ENCODE data around the gene RHBDD2. TPM values are rescaled to one million over a fixed set of nuclear protein-coding genes. Genes with fewer than 3 reads are reported as not detected.
A peak's percentile ranks its signal among the peaks of the same experiment; 100 is the strongest.

The RHBDD2 gene
- total RNA-seq, 1 donor from 2014 or later = 33.6 TPM

DNA sequence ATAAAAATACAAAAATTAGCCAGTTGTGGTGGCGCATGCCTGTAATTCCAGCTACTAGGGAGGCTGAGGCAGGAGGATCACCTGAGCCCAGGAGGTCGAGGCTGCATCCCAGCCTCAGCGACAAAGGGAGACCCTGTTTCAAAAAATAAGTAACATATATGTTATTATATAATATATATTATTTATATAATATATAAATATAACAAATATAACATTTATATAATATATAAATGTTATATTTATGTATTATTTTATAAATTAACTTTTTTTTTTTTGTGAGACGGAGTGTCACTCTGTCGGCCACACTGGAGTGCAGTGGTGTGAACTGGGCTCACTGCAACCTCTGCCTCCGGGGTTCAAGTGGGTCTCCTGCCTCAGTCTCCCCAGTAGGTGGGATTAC is 34.6 kb downstream of the RHBDD2 start:
- intact Hi-C loops (cut with DNase I) = no loop called here
- DNase-seq (ENCODE audit: low spot score) = no peak

DNA sequence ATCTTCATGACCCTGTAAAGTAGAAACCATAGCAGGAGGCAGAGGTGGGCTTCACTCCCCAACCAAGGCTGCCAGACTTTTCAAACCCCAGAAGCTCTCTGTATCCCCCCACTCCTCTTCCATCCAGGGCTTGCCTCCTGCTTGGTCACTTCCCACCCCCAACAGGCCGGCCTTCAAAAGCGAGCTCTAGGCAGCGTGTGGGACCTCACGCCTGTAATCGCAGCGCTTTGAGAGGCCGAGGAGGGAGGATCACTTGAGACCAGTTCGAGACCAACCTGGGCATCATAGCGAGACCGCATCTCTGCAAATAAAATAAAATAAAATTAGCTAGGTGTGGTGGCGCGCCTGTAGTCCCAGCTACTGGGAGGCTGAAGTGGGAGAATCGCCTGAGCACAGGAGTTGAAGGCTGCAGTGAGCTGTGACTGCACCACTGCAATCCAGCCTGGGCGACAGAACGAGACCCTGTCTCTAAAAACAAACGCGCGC is 35.4 kb downstream of the RHBDD2 start:
- no peak for DNase-seq (ENCODE audit: low spot score)
- intact Hi-C loops (cut with DNase I) = loop anchor here (2.0 kb wide), 1 partner anchor 35 kb away; the partner anchor contains the start of gene RHBDD2

DNA sequence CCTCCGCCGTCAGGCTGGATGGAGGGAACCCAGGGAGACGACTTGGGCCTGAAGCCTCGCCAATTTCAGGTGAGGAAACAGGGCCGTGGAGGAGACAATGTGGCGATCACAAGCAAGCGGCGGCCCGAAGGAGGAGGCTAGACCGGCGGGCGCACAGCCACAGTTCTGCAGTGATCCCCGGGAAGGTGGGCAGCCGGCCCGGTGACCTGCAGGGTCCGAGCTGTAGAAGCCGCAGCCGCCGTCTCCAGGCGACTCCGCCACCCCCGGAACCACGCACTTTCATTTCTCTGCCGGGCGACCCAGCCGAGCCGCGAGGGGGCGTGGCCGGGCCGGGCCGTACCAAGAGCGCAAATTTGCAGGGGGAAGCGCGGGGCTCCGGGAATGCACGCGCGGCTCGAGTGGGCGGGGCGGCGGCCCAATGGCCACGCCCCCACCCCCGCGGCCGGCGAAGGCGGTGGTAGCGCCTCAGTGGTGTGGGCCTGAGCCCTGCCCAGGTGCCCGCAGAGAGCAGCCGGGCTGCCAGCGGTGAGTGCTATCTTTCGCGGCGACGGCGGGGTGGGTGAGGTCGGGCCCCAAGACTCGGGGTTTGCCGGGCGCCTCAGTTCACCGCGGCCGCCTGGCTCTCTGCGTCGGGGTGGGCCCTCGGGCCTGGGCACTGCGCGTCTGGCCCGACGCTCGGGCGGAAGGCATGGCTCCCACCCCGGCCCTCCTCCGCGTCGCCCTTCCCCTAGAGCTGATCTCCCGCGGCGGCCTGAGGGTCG is 36.0 kb downstream of the RHBDD2 start, which contains the start of gene POR:
Gene POR (plus strand): TSS at position 501 of the 761 bp plus-strand sequence. CDS start 38,847 bp downstream, outside the sequence.
- peak; percentile 99 for DNase-seq (ENCODE audit: low spot score)
- intact Hi-C loops (cut with DNase I) = loop anchor here (2.0 to 5.0 kb wide), 2 partner anchors 36 to 52 kb away; partner anchors contain the start of gene RHBDD2

DNA sequence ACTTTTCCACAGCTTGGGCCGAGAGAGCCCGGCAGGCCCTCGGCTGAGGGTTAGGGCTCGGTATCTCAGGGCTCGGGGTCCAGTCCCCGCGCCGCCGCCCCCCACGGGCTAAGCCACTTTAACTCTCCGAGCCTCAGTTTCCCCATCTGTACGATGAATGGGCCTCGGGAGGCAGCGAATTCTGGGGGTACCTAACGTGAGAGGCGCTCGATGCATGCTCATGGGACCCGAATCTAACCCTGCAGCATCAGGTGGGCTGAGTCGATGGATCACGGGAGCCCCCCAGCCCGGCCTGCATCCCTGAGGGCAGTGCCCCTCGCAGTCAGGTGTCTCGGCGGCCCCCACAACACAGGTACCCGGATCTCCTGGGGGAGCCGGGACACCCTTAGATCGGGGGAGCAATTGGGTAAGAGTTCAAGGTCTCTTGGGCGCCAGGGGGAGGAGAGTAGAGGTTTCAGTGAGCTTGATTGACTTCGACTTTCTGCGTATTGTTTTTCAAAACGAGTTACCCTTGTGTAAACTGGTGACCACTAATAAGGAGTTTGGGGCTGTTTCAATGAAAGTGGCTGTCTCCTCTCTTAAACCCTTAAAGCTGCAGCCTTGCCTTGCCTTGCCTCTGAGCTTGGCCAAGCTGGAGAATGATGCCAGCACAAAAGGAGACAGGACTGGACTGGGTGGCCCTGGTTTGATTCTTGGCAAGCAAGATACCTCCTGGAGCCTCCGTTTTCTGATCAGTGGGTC is 36.8 kb downstream of the RHBDD2 start:
- intact Hi-C loops (cut with DNase I) = loop anchor here (2.0 to 5.0 kb wide), 2 partner anchors 37 to 52 kb away; partner anchors contain the start of gene RHBDD2
- DNase-seq (ENCODE audit: low spot score) = no peak

DNA sequence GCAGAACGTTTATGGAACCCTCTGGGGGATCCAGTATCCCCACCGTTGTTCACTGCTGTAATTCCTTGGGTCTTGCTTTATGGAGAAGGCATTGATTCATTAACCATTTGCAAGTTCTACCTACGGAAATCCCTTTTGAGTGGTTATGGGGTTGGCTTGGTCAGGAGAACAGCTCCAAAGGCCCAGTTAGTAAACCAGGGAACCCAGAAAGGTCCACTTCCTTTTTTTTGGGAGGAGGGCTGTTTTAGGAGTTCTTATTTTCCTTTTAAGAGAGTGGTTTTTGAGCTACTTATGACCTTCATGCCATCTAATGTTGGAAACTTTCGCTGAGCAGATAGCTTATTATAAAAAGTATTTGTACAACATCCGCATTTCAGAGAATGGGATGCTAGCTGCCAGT is 37.4 kb downstream of the RHBDD2 start:
- intact Hi-C loops (cut with DNase I) = loop anchor here (5.0 kb wide), 1 partner anchor 51 kb away; no protein-coding TSS in a partner anchor
- DNase-seq (ENCODE audit: low spot score) = no peak

DNA sequence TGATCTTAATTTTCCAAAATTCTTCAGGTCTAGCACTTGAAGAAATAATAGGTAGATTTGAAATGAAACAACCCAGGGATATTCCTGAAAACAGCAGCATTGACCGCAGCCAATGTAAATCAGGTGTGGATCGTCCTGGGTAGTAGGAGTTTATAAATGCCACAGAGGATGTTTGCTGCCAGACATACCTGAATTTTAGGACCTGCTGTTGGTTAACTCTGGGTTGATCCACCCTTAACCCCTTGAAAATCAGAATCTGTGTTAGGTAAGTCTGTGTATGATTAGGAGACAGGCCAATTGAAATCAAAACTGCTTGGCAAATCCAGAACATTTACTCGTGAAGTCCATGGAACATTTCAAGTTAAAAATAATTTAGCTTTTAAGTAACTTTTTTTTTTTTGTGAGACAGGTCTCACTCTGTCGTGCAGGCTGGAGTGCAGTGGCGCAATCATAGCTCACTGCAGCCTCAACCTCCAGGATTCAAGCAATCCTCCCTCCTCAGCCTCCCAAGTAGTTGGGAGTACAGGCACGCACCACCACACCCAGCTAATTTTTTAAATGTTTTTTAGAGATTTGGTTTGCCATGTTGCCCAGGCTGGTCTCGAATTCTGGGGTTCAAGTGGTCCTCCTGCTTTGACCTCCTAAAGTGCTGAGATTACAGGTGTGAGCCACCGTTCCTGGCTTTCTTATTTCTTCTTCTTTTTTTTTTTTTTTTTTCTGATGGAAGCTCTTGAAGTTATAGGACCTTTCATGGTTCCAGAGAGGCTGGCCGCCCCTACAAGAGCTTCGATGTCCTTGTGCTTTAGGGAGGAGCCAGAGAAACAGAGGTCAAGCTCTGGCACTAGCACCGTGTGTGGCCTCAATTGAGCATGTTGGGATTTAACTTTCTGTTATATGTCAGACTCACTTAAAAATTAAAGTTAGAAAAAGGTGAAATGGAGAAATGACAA is 38.1 kb downstream of the RHBDD2 start:
- no peak for DNase-seq (ENCODE audit: low spot score)
- intact Hi-C loops (cut with DNase I) = loop anchor here (5.0 kb wide), 1 partner anchor 50 kb away; no protein-coding TSS in a partner anchor

DNA sequence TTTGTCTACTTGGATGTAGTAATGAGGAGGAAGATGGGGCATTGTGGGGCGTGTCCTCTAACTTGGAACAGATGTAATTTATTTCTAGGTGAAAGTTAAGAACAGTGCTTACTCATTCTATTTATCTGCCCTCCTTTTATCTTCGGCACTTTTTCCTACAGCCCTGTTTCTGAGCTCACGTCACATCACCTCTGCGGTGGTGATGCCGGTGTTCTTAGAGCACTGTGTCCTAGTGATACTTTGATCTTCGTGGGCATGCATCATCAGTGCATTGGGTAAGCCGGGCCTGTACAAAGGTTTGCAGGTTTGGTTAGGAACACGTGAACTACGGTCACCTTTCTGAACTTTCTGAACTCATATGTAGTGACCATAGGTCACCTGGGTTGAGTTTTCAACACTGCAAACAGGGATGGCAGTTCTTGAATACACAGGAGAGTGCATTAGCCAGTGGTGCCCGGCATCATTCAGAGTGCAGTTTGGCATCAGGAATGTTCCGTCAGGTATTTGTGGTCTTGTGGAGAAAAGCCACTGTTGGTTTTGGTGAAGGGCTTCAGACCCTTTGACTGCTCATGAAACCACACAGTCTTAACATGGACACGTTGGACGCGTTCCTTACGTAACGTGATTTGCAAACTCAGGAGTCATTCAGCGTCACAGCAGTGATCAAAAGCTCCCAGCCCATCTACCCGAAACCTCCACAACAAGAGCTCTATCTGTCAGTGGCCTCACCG is 41.8 kb downstream of the RHBDD2 start:
- intact Hi-C loops (cut with DNase I) = no loop called here

DNA sequence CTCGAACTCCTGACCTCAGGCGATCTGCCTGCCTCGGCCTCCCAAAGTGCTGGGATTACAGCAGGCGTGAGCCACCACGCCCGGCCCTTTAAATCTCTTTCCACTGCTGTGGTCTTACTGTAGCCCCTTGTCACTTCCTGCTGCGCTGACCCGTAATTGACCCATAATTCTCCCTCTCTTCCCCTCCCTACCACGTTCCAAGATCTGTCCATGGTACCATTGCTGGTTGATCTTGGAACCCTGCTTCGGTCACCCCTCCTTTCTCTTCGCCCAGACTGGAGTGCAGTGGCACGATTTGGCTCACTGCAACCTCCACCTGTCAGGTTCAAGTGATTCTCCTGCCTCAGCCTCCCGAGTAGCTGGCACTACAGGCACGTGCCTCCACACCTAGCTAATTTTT is 42.6 kb downstream of the RHBDD2 start:
- intact Hi-C loops (cut with DNase I) = no loop called here
- DNase-seq (ENCODE audit: low spot score) = no peak

More for the DNA sequence above, 41.8 kb downstream of the RHBDD2 start:
- DNase-seq (ENCODE audit: low spot score) = no peak

DNA sequence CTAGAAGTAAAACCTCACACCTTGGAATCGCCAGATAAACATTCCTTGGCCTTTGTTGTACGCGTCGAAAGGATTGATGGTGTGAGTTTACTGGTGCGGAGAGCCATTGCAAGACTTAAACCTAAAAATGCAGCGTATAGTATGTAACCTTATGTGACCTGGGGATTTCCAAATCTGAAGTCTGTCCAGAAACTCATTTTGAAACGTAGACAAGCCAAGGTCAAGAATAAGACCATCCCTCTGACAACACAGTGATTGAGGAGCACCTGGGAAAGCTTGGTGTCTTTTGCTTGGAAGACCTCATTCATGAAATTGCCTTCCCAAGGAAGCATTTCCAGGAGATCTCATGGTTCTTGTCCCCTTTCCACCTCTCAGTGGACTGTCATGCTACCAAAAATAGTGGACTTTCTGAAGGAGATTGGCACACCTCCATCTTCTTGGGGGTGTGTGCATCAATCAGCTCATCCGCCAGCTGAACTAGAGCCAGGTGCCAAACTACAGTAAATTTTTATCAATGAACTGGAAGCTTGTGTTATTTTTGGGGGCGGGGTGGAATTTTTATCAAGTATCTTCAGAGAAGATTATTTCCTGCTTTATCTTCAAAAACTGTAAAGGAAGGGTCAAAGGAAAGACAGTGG is 44.3 kb downstream of the RHBDD2 start:
- intact Hi-C loops (cut with DNase I) = no loop called here
- no peak for DNase-seq (ENCODE audit: low spot score)

DNA sequence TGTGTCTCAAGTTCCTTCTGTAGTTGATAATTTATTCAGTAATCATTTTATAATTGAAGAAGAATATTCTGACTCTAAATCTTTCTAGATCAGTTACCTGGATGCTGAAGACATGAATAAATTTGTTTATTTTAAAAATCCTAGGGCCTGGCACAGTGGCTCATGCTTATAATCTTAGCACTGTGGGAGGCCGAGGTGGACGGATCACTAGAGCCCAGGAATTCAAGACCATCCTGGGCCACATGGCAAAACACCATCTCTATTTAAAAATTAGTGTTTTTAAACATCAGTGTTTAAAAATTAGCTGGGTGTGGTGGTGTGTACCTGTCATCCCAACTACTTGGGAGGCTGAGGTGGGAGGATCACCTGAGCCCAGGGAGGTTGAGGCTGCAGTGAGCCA is 45.4 kb downstream of the RHBDD2 start:
- intact Hi-C loops (cut with DNase I) = no loop called here
- DNase-seq (ENCODE audit: low spot score) = no peak

DNA sequence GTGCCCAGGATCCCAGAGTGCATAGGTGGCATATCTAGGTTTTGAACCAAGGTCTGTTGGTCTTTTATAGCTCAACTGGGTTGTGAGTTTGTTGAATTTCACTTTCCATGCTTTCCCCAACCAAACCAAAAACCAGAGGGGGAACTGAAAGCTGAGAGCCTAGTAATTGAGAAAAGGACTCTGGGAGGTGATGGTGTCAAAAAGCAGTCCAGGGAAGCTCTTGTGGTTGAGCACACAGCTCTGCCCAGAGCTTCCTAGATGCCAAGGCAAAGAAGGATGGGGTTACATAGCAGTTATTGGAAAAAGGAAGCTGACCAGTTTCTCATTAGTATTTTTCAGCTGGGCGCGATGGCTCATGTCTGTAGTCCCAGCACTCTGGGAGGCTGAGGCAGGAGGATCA is 46.1 kb downstream of the RHBDD2 start:
- intact Hi-C loops (cut with DNase I) = no loop called here
- no peak for DNase-seq (ENCODE audit: low spot score)

DNA sequence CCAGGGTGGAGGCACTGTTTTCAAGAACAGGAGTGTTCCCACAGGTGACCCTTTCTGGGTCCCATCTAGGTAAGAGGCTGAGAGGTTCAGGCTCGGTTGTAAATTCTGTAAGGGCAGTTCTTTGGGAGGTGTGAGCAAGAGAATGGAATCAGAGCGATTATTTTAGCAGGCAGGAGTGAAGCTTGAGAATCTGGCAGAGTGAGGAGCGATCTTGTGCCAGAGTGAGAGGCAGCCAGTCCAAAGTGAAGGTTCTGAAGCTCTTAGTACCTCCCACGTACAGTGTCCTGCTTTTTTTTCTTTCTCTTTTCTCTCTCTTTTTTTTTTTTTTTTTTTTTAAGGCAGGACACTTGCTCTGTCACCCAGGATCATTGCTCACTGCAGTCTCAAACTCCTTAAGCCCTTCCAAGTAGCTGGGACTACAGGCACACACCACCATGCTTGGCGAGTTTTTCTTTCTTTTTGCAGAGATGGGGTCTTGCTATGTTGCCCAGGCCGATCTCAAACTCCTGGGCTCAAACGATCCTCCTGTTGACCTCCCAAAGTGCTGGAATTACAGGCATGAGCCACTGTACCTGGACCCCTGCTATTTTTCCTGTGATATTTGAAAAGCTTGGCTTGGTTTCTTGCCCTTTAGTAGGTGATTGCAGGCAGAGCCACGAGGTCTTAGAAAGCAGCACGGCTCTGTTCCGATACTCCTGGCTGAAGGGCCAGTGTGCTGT is 47.0 kb downstream of the RHBDD2 start:
- intact Hi-C loops (cut with DNase I) = no loop called here
- DNase-seq (ENCODE audit: low spot score) = no peak

DNA sequence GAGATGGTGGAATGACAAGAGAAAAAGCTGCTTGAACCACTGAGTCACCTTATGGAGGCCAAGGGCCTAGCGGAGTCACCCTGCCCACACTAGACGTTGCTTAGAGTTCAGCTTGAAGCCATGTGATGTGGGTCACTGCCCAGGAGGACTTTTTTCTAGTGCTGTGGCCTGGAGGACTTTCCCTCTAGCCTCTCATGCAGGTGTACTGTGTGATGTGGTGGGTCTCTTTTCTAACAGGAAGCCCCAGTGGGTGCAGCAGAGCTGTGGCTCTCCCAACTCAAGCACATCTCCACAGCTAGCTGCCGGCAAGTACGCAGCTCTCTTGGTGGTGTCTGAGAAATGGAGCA is 49.7 kb downstream of the RHBDD2 start:
- DNase-seq (ENCODE audit: low spot score) = no peak
- intact Hi-C loops (cut with DNase I) = no loop called here

DNA sequence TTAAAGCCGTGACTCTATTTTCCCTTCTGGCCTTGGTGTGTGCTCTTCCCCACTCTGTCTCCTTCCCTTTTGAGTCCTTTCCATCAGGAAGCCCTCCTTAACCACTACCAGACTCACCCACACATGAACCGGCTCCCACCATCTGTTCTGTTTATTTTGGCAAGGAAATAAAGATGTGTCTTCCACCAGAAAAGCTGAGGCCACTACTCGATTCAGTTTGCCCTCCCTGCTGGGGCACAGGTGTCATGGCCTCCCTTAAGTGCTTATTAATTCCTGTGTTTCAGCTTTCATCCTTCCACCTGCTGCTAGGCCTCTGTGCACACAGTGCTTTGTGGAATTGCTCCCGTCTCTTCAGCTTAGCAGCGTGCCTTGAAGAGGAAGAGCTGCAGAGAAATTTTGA is 52.8 kb downstream of the RHBDD2 start:
- DNase-seq (ENCODE audit: low spot score) = no peak
- intact Hi-C loops (cut with DNase I) = no loop called here

DNA sequence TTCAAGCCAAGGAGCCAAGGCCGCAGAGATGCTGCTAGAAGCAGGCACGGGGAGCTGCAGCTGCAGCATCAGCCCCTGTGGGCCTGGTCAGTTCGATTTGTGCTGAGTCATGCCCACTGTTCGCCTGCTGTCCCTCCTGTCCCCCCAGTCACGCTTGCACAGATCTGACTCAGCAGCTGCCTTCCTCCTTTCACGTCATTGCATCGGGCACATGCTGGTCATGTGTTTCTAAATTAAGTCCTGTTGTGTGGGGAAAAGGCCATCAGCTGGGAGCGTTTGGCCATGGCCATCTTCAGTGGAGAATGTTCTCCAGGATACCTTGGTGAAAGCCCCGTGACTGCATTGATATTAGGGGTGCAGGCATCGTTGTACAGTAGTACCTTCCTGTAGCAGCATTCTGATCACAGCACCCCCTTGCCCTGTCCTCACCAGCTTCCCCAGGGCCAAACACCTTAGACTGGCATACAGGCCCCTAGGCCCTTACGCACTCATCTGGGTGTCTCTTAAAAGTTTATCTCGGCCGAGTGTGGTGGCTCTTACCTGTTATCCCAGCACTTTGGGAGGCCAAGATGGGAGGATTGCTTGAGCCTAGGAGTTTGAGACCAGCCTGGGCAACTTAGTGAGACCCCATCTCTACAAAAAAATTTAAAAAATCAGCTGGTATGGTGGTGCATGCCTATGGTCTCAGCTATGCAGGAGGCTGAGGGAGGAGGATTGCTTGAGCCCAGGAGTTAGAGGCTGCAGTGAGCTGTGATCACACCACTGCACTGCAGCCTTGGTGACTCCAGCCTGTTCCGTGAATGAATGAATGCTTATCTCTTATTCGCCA is 59.3 kb downstream of the RHBDD2 start:
- DNase-seq (ENCODE audit: low spot score) = peak; percentile 83
- intact Hi-C loops (cut with DNase I) = no loop called here
